GM12878 (cell line): ENCODE results near the gene APOL4. TPM values are rescaled to one million over a fixed set of nuclear protein-coding genes. Genes with fewer than 3 reads are reported as not detected.

Source experiments
- BCL3 ChIP-seq: IDR thresholded peaks from 2 replicates; pipeline ENCODE4 v1.6.1; 2011; ENCODE audit warnings: borderline replicate concordance, low read depth, mild to moderate bottlenecking, moderate library complexity, low read length; ENCODE audit not compliant: insufficient read depth, poor library complexity, severe bottlenecking
- CBX5 ChIP-seq: sonication (generic); IDR thresholded peaks from 2 replicates; pipeline ENCODE4 v1.6.1; 2016; ENCODE audit warnings: low read depth, moderate library complexity, mild to moderate bottlenecking, inconsistent platforms
- CEBPZ ChIP-seq: fragments of 150-350 bp; IDR thresholded peaks from 2 replicates; pipeline ENCODE4 v1.6.1; 2016; ENCODE audit warnings: low read depth, low read length
- CREM ChIP-seq: IDR thresholded peaks from 2 replicates; pipeline ENCODE4 v1.6.1; 2014; ENCODE audit warnings: antibody characterized with exemption, low read depth
- FOXK2 ChIP-seq: fragments of 450-650 bp; IDR thresholded peaks from 2 replicates; pipeline ENCODE4 v1.6.1; 2017; ENCODE audit warnings: mild to moderate bottlenecking, moderate library complexity
- GABPA ChIP-seq: IDR thresholded peaks from 2 replicates; pipeline ENCODE4 v1.6.1; 2014; ENCODE audit warnings: antibody characterized with exemption, low read depth, mild to moderate bottlenecking, inconsistent platforms
- RUNX3 ChIP-seq: IDR thresholded peaks from 2 replicates; pipeline ENCODE4 v1.6.1; 2012; ENCODE audit warnings: low read length, inconsistent platforms
- SPI1 ChIP-seq: IDR thresholded peaks from 2 replicates; pipeline ENCODE4 v1.6.1; 2011; ENCODE audit warnings: low read depth, mild to moderate bottlenecking, low read length, moderate library complexity, borderline replicate concordance; ENCODE audit not compliant: insufficient read depth
- YBX1 ChIP-seq: fragments of 450-650 bp; IDR thresholded peaks from 2 replicates; pipeline ENCODE4 v1.6.1; 2016; ENCODE audit warnings: antibody characterized with exemption
- ZZZ3 ChIP-seq: IDR thresholded peaks from 2 replicates; pipeline ENCODE4 v1.6.1; 2011; ENCODE audit warnings: low read depth; ENCODE audit not compliant: control insufficient read depth, insufficient read length
- polyA plus RNA-seq, 11 experiments: library from polyadenylated mRNA; depleted of rRNA in 4 of 11; unstranded in 6 of 11; stranded (reverse) in 5 of 11; fragments of >200 nt; fragmentation: Nextera tagmentation in 4 of 11; fragmentation: Illumina TruSeq in 1 of 11; extraction: Ambion mirVana in 4 of 11; extraction: Trizol in 1 of 11; gene quantifications; 1 replicate in 1 of 11; 2 replicates in 10 of 11; pipeline versions ENCODE4 v1.2.1 to v1.2.3, GENCODE V29; 2011 to 2016; ENCODE audit warnings: inconsistent platforms in 2 of 11, missing spikeins in 2 of 11, low read depth in 1 of 11
- total RNA-seq, 4 experiments: library from RNA; depleted of rRNA in 3 of 4; stranded (reverse); fragments of >200 nt in 3 of 4; fragmentation: Illumina TruSeq in 1 of 4; extraction: Trizol in 1 of 4; gene quantifications; 2 replicates each; pipeline versions ENCODE4 v1.2.1 to v1.2.3, GENCODE V29; 2013 to 2021
- TF ChIP-seq, protein P1 (sequence below): IDR thresholded peaks from 2 replicates; pipeline ENCODE4 v1.6.1; 2012; ENCODE audit warnings: low read depth, low read length, improper control_type of control experiment
- TF ChIP-seq, protein P2 (sequence below): fragments of 450-650 bp; IDR thresholded peaks from 2 replicates; pipeline ENCODE4 v1.6.1; 2018; ENCODE audit warnings: borderline replicate concordance, mild to moderate bottlenecking; ENCODE audit not compliant: partially characterized antibody
- TF ChIP-seq, protein P3 (sequence below): fragments of 450-650 bp; IDR thresholded peaks from 2 replicates; pipeline ENCODE4 v1.6.1; 2018; ENCODE audit warnings: mild to moderate bottlenecking, low read depth, moderate library complexity; ENCODE audit not compliant: partially characterized antibody
- TF ChIP-seq, protein P4 (sequence below): fragments of 450-650 bp; IDR thresholded peaks from 2 replicates; pipeline ENCODE4 v1.6.1; 2016; ENCODE audit warnings: mild to moderate bottlenecking

APOL4 gene
- total and polyA plus RNA-seq, 10 of the 15 experiments (the other 5 are each of a cell fraction or from before 2014, with no cell fraction given) = 0.03 to 0.24 (median 0.19) TPM; not detected in 7

GRCh38 chr22:36162127-36163034, 39.2 kb downstream of the APOL4 start (continued):
- TF ChIP-seq CEBPZ (no peak), GABPA (no peak), ZZZ3 (no peak), BCL3 (peak; percentile 9), YBX1 (no peak), CREM (0 out of 2 replicates have a peak, but pooled peaks have one; percentile 57), RUNX3 (peak; percentile 95), FOXK2 (no peak), CBX5 (peak; percentile 62; the same call in 1 of the 2 replicates), SPI1 (peak; percentile 89)
- TF ChIP-seq, protein P1, sequence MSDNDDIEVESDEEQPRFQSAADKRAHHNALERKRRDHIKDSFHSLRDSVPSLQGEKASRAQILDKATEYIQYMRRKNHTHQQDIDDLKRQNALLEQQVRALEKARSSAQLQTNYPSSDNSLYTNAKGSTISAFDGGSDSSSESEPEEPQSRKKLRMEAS = 0 out of 2 replicates have a peak, but pooled peaks have one; percentile 13
- TF ChIP-seq, protein P2, sequence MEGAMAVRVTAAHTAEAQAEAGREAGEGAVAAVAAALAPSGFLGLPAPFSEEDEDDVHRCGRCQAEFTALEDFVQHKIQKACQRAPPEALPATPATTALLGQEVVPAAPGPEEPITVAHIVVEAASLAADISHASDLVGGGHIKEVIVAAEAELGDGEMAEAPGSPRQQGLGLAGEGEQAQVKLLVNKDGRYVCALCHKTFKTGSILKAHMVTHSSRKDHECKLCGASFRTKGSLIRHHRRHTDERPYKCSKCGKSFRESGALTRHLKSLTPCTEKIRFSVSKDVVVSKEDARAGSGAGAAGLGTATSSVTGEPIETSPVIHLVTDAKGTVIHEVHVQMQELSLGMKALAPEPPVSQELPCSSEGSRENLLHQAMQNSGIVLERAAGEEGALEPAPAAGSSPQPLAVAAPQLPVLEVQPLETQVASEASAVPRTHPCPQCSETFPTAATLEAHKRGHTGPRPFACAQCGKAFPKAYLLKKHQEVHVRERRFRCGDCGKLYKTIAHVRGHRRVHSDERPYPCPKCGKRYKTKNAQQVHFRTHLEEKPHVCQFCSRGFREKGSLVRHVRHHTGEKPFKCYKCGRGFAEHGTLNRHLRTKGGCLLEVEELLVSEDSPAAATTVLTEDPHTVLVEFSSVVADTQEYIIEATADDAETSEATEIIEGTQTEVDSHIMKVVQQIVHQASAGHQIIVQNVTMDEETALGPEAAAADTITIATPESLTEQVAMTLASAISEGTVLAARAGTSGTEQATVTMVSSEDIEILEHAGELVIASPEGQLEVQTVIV = no peak
- TF ChIP-seq, protein P3, sequence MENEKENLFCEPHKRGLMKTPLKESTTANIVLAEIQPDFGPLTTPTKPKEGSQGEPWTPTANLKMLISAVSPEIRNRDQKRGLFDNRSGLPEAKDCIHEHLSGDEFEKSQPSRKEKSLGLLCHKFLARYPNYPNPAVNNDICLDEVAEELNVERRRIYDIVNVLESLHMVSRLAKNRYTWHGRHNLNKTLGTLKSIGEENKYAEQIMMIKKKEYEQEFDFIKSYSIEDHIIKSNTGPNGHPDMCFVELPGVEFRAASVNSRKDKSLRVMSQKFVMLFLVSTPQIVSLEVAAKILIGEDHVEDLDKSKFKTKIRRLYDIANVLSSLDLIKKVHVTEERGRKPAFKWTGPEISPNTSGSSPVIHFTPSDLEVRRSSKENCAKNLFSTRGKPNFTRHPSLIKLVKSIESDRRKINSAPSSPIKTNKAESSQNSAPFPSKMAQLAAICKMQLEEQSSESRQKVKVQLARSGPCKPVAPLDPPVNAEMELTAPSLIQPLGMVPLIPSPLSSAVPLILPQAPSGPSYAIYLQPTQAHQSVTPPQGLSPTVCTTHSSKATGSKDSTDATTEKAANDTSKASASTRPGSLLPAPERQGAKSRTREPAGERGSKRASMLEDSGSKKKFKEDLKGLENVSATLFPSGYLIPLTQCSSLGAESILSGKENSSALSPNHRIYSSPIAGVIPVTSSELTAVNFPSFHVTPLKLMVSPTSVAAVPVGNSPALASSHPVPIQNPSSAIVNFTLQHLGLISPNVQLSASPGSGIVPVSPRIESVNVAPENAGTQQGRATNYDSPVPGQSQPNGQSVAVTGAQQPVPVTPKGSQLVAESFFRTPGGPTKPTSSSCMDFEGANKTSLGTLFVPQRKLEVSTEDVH = no peak
- TF ChIP-seq, protein P4, sequence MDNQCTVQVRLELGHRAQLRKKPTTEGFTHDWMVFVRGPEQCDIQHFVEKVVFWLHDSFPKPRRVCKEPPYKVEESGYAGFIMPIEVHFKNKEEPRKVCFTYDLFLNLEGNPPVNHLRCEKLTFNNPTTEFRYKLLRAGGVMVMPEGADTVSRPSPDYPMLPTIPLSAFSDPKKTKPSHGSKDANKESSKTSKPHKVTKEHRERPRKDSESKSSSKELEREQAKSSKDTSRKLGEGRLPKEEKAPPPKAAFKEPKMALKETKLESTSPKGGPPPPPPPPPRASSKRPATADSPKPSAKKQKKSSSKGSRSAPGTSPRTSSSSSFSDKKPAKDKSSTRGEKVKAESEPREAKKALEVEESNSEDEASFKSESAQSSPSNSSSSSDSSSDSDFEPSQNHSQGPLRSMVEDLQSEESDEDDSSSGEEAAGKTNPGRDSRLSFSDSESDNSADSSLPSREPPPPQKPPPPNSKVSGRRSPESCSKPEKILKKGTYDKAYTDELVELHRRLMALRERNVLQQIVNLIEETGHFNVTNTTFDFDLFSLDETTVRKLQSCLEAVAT = 0 out of 2 replicates have a peak, but pooled peaks have one; percentile 60
